ENCODE data around the gene SYT1.
A peak's percentile ranks its signal among the peaks of the same experiment; 100 is the strongest.
"Not testable (repeated sequence)": the region's sequence is repeated elsewhere in the genome, so short reads cannot be mapped to it uniquely, and the experiment has no call there.

The SYT1 gene

GRCh38 chr12:79156846-79157463, 292.4 kb downstream of the SYT1 start:
- no peak for DNase-seq

- DNase-seq: no peak
These were observed 296.8 kb downstream of the SYT1 start for GRCh38 chr12:79161249-79161934.

GRCh38 chr12:79162147-79162772, 297.7 kb downstream of the SYT1 start:
- DNase-seq: no peak

- no peak for DNase-seq
These were observed 298.4 kb downstream of the SYT1 start for GRCh38 chr12:79162948-79163347.

GRCh38 chr12:79164890-79165289, 300.3 kb downstream of the SYT1 start:
- no peak for DNase-seq

GRCh38 chr12:79168687-79169086, 304.1 kb downstream of the SYT1 start:
- DNase-seq: no peak

GRCh38 chr12:79174626-79175025, 310.1 kb downstream of the SYT1 start:
- DNase-seq: peak; percentile 15

GRCh38 chr12:79183003-79183402, 318.4 kb downstream of the SYT1 start:
- no peak for DNase-seq

- no peak for DNase-seq
These were observed 319.4 kb downstream of the SYT1 start for GRCh38 chr12:79183926-79184325.

- no peak for DNase-seq
These were observed 321.9 kb downstream of the SYT1 start for GRCh38 chr12:79186506-79186905.

- DNase-seq: no peak
These were observed 322.5 kb downstream of the SYT1 start for GRCh38 chr12:79187032-79187431.

GRCh38 chr12:79191391-79191790, 326.8 kb downstream of the SYT1 start:
- no peak for DNase-seq

GRCh38 chr12:79194595-79194994, 330.0 kb downstream of the SYT1 start:
- DNase-seq: no peak

- DNase-seq: no peak
These were observed 334.6 kb downstream of the SYT1 start for GRCh38 chr12:79199166-79199565.

GRCh38 chr12:79200176-79200575, 335.6 kb downstream of the SYT1 start:
- peak; percentile 39 for DNase-seq

GRCh38 chr12:79203058-79203647, 338.6 kb downstream of the SYT1 start:
- DNase-seq: no peak

- DNase-seq: no peak
These were observed 342.3 kb downstream of the SYT1 start for GRCh38 chr12:79206871-79207270.

GRCh38 chr12:79210403-79210802, 345.8 kb downstream of the SYT1 start:
- not testable (repeated sequence) for DNase-seq

- DNase-seq: no peak
These were observed 352.7 kb downstream of the SYT1 start for GRCh38 chr12:79217306-79217705.

- DNase-seq: no peak
These were observed 358.6 kb downstream of the SYT1 start for GRCh38 chr12:79223210-79223609.

GRCh38 chr12:79223761-79224160, 359.2 kb downstream of the SYT1 start:
- DNase-seq: no peak

- no peak for DNase-seq
These were observed 362.5 kb downstream of the SYT1 start for GRCh38 chr12:79227091-79227490.

GRCh38 chr12:79227646-79228045, 363.1 kb downstream of the SYT1 start:
- no peak for DNase-seq

- peak; percentile 50 for DNase-seq
These were observed 368.8 kb downstream of the SYT1 start for GRCh38 chr12:79233341-79233781.

Data from NCI-H748 treated with DMSO at 0.1 percent for 48 hours (cell line).